PC-9 (cell line): ENCODE data around the gene EXO1. TPM values are rescaled to one million over a fixed set of nuclear protein-coding genes. Genes with fewer than 3 reads are reported as not detected.
A peak's percentile ranks its signal among the peaks of the same experiment; 100 is the strongest.

Experiments
- Bru-seq: library from RNA; stranded (reverse); fragments of 400-500 nt; gene quantifications from one replicate; lab custom pipeline; 2021; lab: Mats Ljungman, UMichigan
- BruChase-seq, 2 experiments: library from RNA; stranded (reverse); fragments of 400-500 nt; gene quantifications; one replicate each; lab custom pipeline; 2021; lab: Mats Ljungman, UMichigan
- BruUV-seq: library from RNA; stranded (reverse); fragments of 400-500 nt; replicated peaks from 2 replicates; lab custom pipeline; 2021; lab: Mats Ljungman, UMichigan
- CTCF ChIA-PET: fragments of 300-600 bp; sonication (Branson Sonifier 250); formaldehyde crosslinking; loops from one replicate; lab custom pipeline; 2022; ENCODE audit warnings: antibody characterized with exemption; lab: Charles Lee
- POLR2A ChIA-PET: fragments of 300-600 bp; sonication (Branson Sonifier 250); formaldehyde crosslinking; loops from one replicate; lab custom pipeline; 2022; ENCODE audit warnings: antibody characterized with exemption; ENCODE audit not compliant: unreplicated experiment; lab: Charles Lee
- DNase-seq, 2 experiments: peaks; one replicate each; pipeline versions ENCODE4 v3.0.0 to v3.0.0-alpha.2; 2015 to 2022; ENCODE audit warnings: mixed read lengths in 1 of 2
- H2AFZ ChIP-seq: fragments of 200-600 bp; sonication (generic); 2 replicates; pipeline ENCODE4 v1.8.1; 2017; ENCODE audit warnings: antibody characterized with exemption
- H3F3A ChIP-seq: fragments of 200-600 bp; sonication (generic); 2 replicates; pipeline ENCODE4 v1.8.1; 2017; ENCODE audit warnings: antibody characterized with exemption, mild to moderate bottlenecking, low read depth; ENCODE audit not compliant: insufficient read depth
- H3K27ac ChIP-seq: fragments of 200-600 bp; sonication (generic); 2 replicates; pipeline ENCODE4 v1.6.1; 2016; ENCODE audit warnings: mixed run types
- H3K27me3 ChIP-seq: fragments of 200-600 bp; sonication (generic); 2 replicates; pipeline ENCODE4 v1.6.1; 2016; ENCODE audit warnings: low read depth, mixed run types; ENCODE audit not compliant: insufficient read depth
- H3K36me3 ChIP-seq: fragments of 200-600 bp; sonication (generic); 2 replicates; pipeline ENCODE4 v1.6.1; 2016; ENCODE audit warnings: low read depth, mixed run types
- H3K4me1 ChIP-seq: fragments of 200-600 bp; sonication (generic); replicated peaks from 2 replicates; pipeline ENCODE4 v1.6.1; 2016; ENCODE audit warnings: mixed run types; ENCODE audit not compliant: insufficient read depth
- H3K4me2 ChIP-seq: fragments of 200-600 bp; sonication (generic); 2 replicates; pipeline ENCODE4 v1.6.1; 2017; ENCODE audit warnings: mixed run types
- H3K4me3 ChIP-seq: fragments of 200-600 bp; sonication (generic); 2 replicates; pipeline ENCODE4 v1.6.1; 2016; ENCODE audit warnings: mixed run types
- H3K79me2 ChIP-seq: fragments of 200-600 bp; sonication (generic); 2 replicates; pipeline ENCODE4 v1.6.1; 2017; ENCODE audit warnings: low read depth, mixed run types
- H3K9me2 ChIP-seq: fragments of 200-600 bp; sonication (generic); 2 replicates; pipeline ENCODE4 v1.8.1; 2017; ENCODE audit warnings: mild to moderate bottlenecking; ENCODE audit not compliant: insufficient read depth
- H3K9me3 ChIP-seq: fragments of 200-600 bp; sonication (generic); 2 replicates; pipeline ENCODE4 v1.8.1; 2016; ENCODE audit warnings: low read depth; ENCODE audit not compliant: insufficient read depth
- H4K20me1 ChIP-seq: fragments of 200-600 bp; sonication (generic); 2 replicates; pipeline ENCODE4 v1.8.1; 2017; ENCODE audit not compliant: insufficient read depth
- EZH2 ChIP-seq: fragments of 200-600 bp; sonication (generic); IDR thresholded peaks from 2 replicates; pipeline ENCODE4 v1.8.0; 2017; ENCODE audit warnings: antibody characterized with exemption, low read depth
- intact Hi-C: fragments of 100-400 bp; cut with micrococcal nuclease; formaldehyde crosslinking; loops from one replicate; pipeline ENCODE4 v1.10.0; 2022; ENCODE audit not compliant: unreplicated experiment
- long read RNA-seq: library from polyadenylated mRNA; stranded (forward); transcript quantifications from one replicate; pipeline ENCODE4 v2.0.0, GENCODE V29; 2022
- total RNA-seq: library from RNA; stranded (reverse); gene quantifications from 2 replicates; pipeline ENCODE4 v1.2.3, GENCODE V29; 2021
- TF ChIP-seq, protein P1 (sequence below): fragments of 200-600 bp; sonication (generic); conservative IDR thresholded peaks from 2 replicates; pipeline ENCODE4 v1.6.1; 2017; ENCODE audit warnings: mixed run types, antibody characterized with exemption, mild to moderate bottlenecking, moderate library complexity

The EXO1 gene
- total RNA-seq (28.6 and 32.1 TPM in 2 replicates), Bru-seq, nascent RNA (percentile 88 among the genes with signal in this experiment), BruChase-seq, experiment 1, labeled RNA remaining after a 2-hour chase (percentile 73 among the genes with signal in this experiment), BruChase-seq, experiment 2, labeled RNA remaining after a 6-hour chase (percentile 81 among the genes with signal in this experiment)
- long read RNA-seq, partial matches to known transcripts = 2 of 49 reads
- long read RNA-seq, other reads (novel, unspliced or antisense) = 45 of 49 reads

DNA sequence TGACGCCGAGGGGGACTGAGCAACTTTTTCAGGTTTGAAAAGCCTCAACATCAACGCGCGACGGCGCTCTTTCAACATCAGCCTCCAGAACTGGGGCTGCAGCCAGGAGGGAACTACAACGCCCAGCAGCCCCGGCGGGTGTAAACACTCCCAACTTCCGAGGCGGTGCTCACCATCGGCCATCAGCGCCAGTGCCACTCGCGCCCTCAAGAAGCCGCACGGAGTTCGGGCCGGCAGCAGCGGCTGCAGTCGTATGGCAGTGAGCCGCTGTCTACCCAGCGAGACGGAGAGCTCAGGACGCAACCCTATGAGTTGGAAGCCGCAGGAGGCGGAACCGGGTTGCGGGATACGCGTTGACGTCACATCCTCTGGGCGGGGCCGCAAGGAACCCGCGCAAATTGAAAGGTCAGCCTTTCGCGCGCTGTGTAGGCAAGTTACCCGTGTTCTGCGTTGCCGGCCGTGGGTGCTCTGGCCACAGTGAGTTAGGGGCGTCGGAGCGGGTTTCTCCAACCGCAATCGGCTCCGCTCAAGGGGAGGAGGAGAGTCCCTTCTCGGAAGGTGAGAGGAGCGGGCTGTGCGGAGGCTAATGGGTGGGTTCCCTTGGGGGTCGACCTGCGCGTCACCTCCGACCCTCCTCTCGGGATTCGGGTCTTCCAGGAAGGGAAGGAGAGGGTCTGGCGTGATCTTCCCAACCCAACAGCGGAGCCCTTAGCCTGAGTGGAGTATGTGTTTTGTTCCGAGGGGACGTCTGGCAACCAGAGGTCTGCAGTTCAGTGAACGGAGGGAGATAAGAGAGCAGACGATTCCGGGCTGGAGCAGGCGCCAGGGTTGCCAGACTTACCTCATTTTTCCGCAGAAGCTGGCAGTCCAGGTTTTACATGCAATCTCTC, at the start of gene EXO1:
TSS of gene EXO1 (plus strand) at position 409 of the 890 bp plus-strand sequence. CDS start 2,222 bp downstream, outside the sequence.
- H3K36me3 ChIP-seq = no peaks in the 10 kb centered on the region
- no peaks in the 10 kb centered on the region for H3K9me2 ChIP-seq
- intact Hi-C loops = loop anchor here (5.0 kb wide), 1 partner anchor 169 kb away; no protein-coding TSS in a partner anchor
- H4K20me1 ChIP-seq = no peaks in the 10 kb centered on the region
- peak within 1 kb of the TSS; percentile 87 for H3K27ac ChIP-seq
- peak within 1 kb of the TSS; percentile 83 for H3K4me2 ChIP-seq
- peak within 1 kb of the TSS; percentile 71 for H3K4me3 ChIP-seq
- peaks cover 17% of the 10 kb centered on the region for H3K4me1 ChIP-seq
- H3K9me3 ChIP-seq = no peaks in the 10 kb centered on the region
- no peak for TF ChIP-seq EZH2
- TF ChIP-seq, protein P1, sequence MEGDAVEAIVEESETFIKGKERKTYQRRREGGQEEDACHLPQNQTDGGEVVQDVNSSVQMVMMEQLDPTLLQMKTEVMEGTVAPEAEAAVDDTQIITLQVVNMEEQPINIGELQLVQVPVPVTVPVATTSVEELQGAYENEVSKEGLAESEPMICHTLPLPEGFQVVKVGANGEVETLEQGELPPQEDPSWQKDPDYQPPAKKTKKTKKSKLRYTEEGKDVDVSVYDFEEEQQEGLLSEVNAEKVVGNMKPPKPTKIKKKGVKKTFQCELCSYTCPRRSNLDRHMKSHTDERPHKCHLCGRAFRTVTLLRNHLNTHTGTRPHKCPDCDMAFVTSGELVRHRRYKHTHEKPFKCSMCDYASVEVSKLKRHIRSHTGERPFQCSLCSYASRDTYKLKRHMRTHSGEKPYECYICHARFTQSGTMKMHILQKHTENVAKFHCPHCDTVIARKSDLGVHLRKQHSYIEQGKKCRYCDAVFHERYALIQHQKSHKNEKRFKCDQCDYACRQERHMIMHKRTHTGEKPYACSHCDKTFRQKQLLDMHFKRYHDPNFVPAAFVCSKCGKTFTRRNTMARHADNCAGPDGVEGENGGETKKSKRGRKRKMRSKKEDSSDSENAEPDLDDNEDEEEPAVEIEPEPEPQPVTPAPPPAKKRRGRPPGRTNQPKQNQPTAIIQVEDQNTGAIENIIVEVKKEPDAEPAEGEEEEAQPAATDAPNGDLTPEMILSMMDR = no peak; the same call in 1 of the 2 replicates
- H3K27me3 ChIP-seq = no peaks in the 10 kb centered on the region
- CTCF ChIA-PET = no interaction called here
- peak within 1 kb of the TSS; percentile 96 for H2AFZ ChIP-seq
- TSS peak; percentile 83 for BruUV-seq
- H3K79me2 ChIP-seq = peaks cover 16% of the 10 kb centered on the region
- no peaks in the 10 kb centered on the region for H3F3A ChIP-seq
- POLR2A ChIA-PET = no interaction called here
- DNase-seq = peak; percentile 82 to 87

DNA sequence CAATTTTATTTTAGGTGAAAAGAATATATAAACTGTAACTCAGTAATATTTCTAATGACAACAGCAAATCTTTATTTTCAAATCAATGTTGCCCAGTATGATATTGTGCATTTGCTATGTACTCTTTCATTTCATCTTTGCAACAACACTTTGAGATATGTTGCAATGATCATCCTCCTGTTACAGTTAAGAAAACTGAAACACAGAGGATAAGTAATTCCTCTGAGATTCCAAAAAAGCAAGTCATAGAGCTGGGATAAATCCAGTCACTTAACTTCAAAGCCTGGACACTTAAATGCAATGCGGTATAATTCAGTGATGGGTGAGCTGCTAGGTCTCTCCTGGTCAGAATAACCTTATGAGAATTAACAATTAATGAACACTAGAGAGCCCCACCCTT, 48.6 kb upstream of the EXO1 start:
- Histone ChIP-seq H3K9me3 (no peaks in the 10 kb centered on the region), H3K27me3 (no peaks in the 10 kb centered on the region), H3F3A (no peaks in the 10 kb centered on the region; the same call in 1 of the 2 replicates), H3K4me1 (peaks cover 12% of the 10 kb centered on the region; the same call in 1 of the 2 replicates), H3K9me2 (no peaks in the 10 kb centered on the region), H4K20me1 (no peaks in the 10 kb centered on the region), H3K4me2 (no peak overlapping the region), H3K79me2 (no peaks in the 10 kb centered on the region), H2AFZ (no peak overlapping the region), H3K27ac (no peak overlapping the region), H3K4me3 (no peak overlapping the region), H3K36me3 (no peaks in the 10 kb centered on the region)
- ChIA-PET POLR2A (no interaction called here), CTCF (interaction anchor here (0.6 kb wide), 2 partner anchors 53 to 218 kb away, joined by 3 to 4 read pairs; no protein-coding TSS in a partner anchor)
- intact Hi-C loops = no loop called here
- no peak for TF ChIP-seq EZH2
- TF ChIP-seq, protein P1 = no peak
- no TSS peak for BruUV-seq
- DNase-seq = no peak

DNA sequence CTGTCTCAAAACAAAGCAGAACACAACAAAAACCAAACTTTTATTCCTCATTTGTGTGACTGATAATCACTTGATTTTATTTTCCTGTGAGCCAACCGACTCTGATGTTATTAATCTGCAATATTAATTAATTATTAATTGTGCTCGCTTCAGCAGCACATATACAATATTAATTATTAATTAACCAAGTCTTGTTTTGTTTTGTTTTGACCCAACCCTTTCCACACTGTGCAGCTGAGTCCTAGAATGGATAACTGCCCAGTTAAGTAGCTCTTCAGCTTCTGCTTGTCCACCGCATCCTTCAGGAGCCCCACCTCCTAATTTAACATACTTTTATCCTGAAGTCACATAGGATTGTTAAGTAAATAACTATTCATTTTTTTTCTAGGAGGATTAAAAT, 47.4 kb upstream of the EXO1 start:
- TF ChIP-seq, protein P1 = no peak
- TF ChIP-seq EZH2 = no peak
- no peak overlapping the region for H3K4me2 ChIP-seq
- peaks cover 12% of the 10 kb centered on the region; the same call in 1 of the 2 replicates for H3K4me1 ChIP-seq
- no peaks in the 10 kb centered on the region; the same call in 1 of the 2 replicates for H3F3A ChIP-seq
- no peak for DNase-seq
- CTCF ChIA-PET = no interaction called here
- H3K27me3 ChIP-seq = no peaks in the 10 kb centered on the region
- BruUV-seq = no TSS peak
- no peaks in the 10 kb centered on the region for H3K9me3 ChIP-seq
- no peaks in the 10 kb centered on the region for H4K20me1 ChIP-seq
- POLR2A ChIA-PET = interaction anchor here (0.8 kb wide), 1 partner anchor 94 kb away, joined by 4 read pairs; no protein-coding TSS in a partner anchor
- H3K9me2 ChIP-seq = no peaks in the 10 kb centered on the region
- no peak overlapping the region for H3K27ac ChIP-seq
- H3K4me3 ChIP-seq = no peak overlapping the region
- no peak overlapping the region for H2AFZ ChIP-seq
- no peaks in the 10 kb centered on the region for H3K79me2 ChIP-seq
- intact Hi-C loops = loop anchor here (10.0 kb wide), 1 partner anchor 46 kb away; no protein-coding TSS in a partner anchor
- H3K36me3 ChIP-seq = no peaks in the 10 kb centered on the region
